Osteocyte (in vitro differentiated cells): Measurements from ENCODE around the gene C17orf107. TPM values are rescaled to one million over a fixed set of nuclear protein-coding genes. Genes with fewer than 3 reads are reported as not detected.

Source experiments
- DNase-seq: peaks from one replicate; pipeline ENCODE4 v3.0.0; 2021; ENCODE audit warnings: mixed read lengths; ENCODE audit not compliant: unreplicated experiment; ENCODE audit errors: extremely low spot score
- H3K27ac Mint-ChIP-seq: one replicate; pipeline ENCODE4 v1.8.0; 2021; ENCODE audit warnings: mild to moderate bottlenecking, mixed read lengths; ENCODE audit not compliant: unreplicated experiment
- H3K27me3 Mint-ChIP-seq: one replicate; pipeline ENCODE4 v1.8.0; 2021; ENCODE audit warnings: mixed read lengths; ENCODE audit not compliant: unreplicated experiment
- H3K36me3 Mint-ChIP-seq: one replicate; pipeline ENCODE4 v1.8.0; 2021; ENCODE audit warnings: mixed read lengths; ENCODE audit not compliant: unreplicated experiment
- H3K4me1 Mint-ChIP-seq: one replicate; pipeline ENCODE4 v1.8.0; 2021; ENCODE audit warnings: mixed read lengths; ENCODE audit not compliant: unreplicated experiment
- H3K4me3 Mint-ChIP-seq: one replicate; pipeline ENCODE4 v1.8.0; 2021; ENCODE audit warnings: mild to moderate bottlenecking, moderate library complexity, mixed read lengths; ENCODE audit not compliant: unreplicated experiment
- H3K9me3 Mint-ChIP-seq: one replicate; pipeline ENCODE4 v1.8.0; 2021; ENCODE audit warnings: mixed read lengths; ENCODE audit not compliant: unreplicated experiment
- CTCF ChIP-seq: fragments of 200-600 bp; sonication (generic); IDR thresholded peaks from 2 replicates; pipeline ENCODE4 v1.5.0; 2021; ENCODE audit warnings: antibody characterized with exemption, mild to moderate bottlenecking, moderate library complexity
- total RNA-seq: library from RNA; stranded (reverse); gene quantifications from 2 replicates; pipeline ENCODE4 v1.2.1, GENCODE V29; 2021

The C17orf107 gene
- total RNA-seq, 1 donor from 2014 or later = 0.78 TPM

GRCh38 chr17:4887581-4887980 is 11.8 kb upstream of the C17orf107 start:
- Mint-ChIP-seq H3K27ac (no peak overlapping the region), H3K4me1 (no peaks in the 10 kb centered on the region), H3K36me3 (peaks cover 33% of the 10 kb centered on the region), H3K27me3 (no peaks in the 10 kb centered on the region), H3K4me3 (no peak overlapping the region), H3K9me3 (no peaks in the 10 kb centered on the region)
- TF ChIP-seq CTCF = no peak
- DNase-seq = no peak

GRCh38 chr17:4891411-4892410 is 7.6 kb upstream of the C17orf107 start:
- H3K36me3 Mint-ChIP-seq = peaks cover 35% of the 10 kb centered on the region
- H3K4me1 Mint-ChIP-seq = no peaks in the 10 kb centered on the region
- no peak overlapping the region for H3K4me3 Mint-ChIP-seq
- TF ChIP-seq CTCF = no peak
- no peaks in the 10 kb centered on the region for H3K9me3 Mint-ChIP-seq
- no peaks in the 10 kb centered on the region for H3K27me3 Mint-ChIP-seq
- H3K27ac Mint-ChIP-seq = no peak overlapping the region
- DNase-seq = no peak

- Mint-ChIP-seq H3K4me1 (no peaks in the 10 kb centered on the region), H3K9me3 (no peaks in the 10 kb centered on the region), H3K27me3 (no peaks in the 10 kb centered on the region), H3K4me3 (no peak overlapping the region), H3K27ac (no peak overlapping the region), H3K36me3 (peaks cover 30% of the 10 kb centered on the region)
- DNase-seq = no peak
- no peak for TF ChIP-seq CTCF
Observed at GRCh38 chr17:4892499-4893221, 6.7 kb upstream of the C17orf107 start.

GRCh38 chr17:4893272-4893671 is 6.1 kb upstream of the C17orf107 start:
- Mint-ChIP-seq H3K4me1 (no peaks in the 10 kb centered on the region), H3K27me3 (no peaks in the 10 kb centered on the region), H3K9me3 (no peaks in the 10 kb centered on the region), H3K36me3 (peaks cover 30% of the 10 kb centered on the region), H3K27ac (no peak overlapping the region), H3K4me3 (no peak overlapping the region)
- no peak for TF ChIP-seq CTCF
- DNase-seq = no peak
